Neuronal stem cell (in vitro differentiated cells): ENCODE results near the gene ILKAP.

Experiments
- DNase-seq: peaks from one replicate; pipeline ENCODE4 v3.0.0-alpha.2; 2013; ENCODE audit warnings: low spot score
- H2AFZ ChIP-seq: one replicate; pipeline ENCODE4 v1.6.1; 2013; ENCODE audit warnings: mild to moderate bottlenecking, low read length, inconsistent platforms
- H2AK5ac ChIP-seq: 2 replicates; pipeline ENCODE4 v1.6.1; 2013; ENCODE audit warnings: low read depth, mild to moderate bottlenecking, inconsistent platforms, low read length, moderate library complexity, mixed read lengths
- H2BK120ac ChIP-seq: 2 replicates; pipeline ENCODE4 v1.6.1; 2013; ENCODE audit warnings: low read depth, mild to moderate bottlenecking, inconsistent platforms, low read length, moderate library complexity, mixed read lengths
- H2BK12ac ChIP-seq: one replicate; pipeline ENCODE4 v1.6.1; 2013; ENCODE audit warnings: low read length, inconsistent platforms
- H2BK15ac ChIP-seq: 2 replicates; pipeline ENCODE4 v1.6.1; 2013; ENCODE audit warnings: mild to moderate bottlenecking, low read length, inconsistent platforms, mixed read lengths
- H2BK5ac ChIP-seq: one replicate; pipeline ENCODE4 v1.6.1; 2013; ENCODE audit warnings: inconsistent platforms, mild to moderate bottlenecking, low read length, moderate library complexity
- H3K14ac ChIP-seq: one replicate; pipeline ENCODE4 v1.6.1; 2013; ENCODE audit warnings: low read length, inconsistent platforms
- H3K18ac ChIP-seq: 2 replicates; pipeline ENCODE4 v1.6.1; 2013; ENCODE audit warnings: low read length, inconsistent platforms
- H3K23ac ChIP-seq: 2 replicates; pipeline ENCODE4 v1.6.1; 2013; ENCODE audit warnings: low read depth, mild to moderate bottlenecking, mixed read lengths, low read length, inconsistent platforms; ENCODE audit not compliant: poor library complexity
- H3K27ac ChIP-seq: replicated peaks from 3 replicates; pipeline ENCODE4 v1.5.1; 2013; ENCODE audit warnings: low read length, inconsistent platforms
- H3K27me3 ChIP-seq, 3 experiments: 2 replicates each; pipeline ENCODE4 v1.6.1; 2013; ENCODE audit warnings: low read length in 3 of 3, mild to moderate bottlenecking in 2 of 3, inconsistent platforms in 1 of 3, low read depth in 1 of 3, mixed read lengths in 1 of 3, moderate library complexity in 1 of 3; ENCODE audit not compliant: control insufficient read depth in 3 of 3, insufficient read depth in 3 of 3
- H3K36me3 ChIP-seq, 2 donors: replicated peaks in 1 of 2; 2 replicates each; pipeline ENCODE4 v1.6.1; 2013; ENCODE audit warnings: low read length in 2 of 2; ENCODE audit not compliant: control insufficient read depth in 2 of 2, insufficient read depth in 2 of 2
- H3K4ac ChIP-seq: 2 replicates; pipeline ENCODE4 v1.6.1; 2013; ENCODE audit warnings: inconsistent platforms, mild to moderate bottlenecking, low read length, moderate library complexity
- H3K4me1 ChIP-seq, 2 donors: 1 replicate in 1 of 2; 2 replicates in 1 of 2; pipeline ENCODE4 v1.6.1; 2013; ENCODE audit warnings: low read length in 2 of 2, low read depth in 1 of 2; ENCODE audit not compliant: control insufficient read depth in 2 of 2, insufficient read depth in 1 of 2
- H3K4me2 ChIP-seq: one replicate; pipeline ENCODE4 v1.6.1; 2013; ENCODE audit warnings: mild to moderate bottlenecking, low read length, inconsistent platforms; ENCODE audit not compliant: insufficient read depth, poor library complexity, severe bottlenecking
- H3K4me3 ChIP-seq, 2 donors: 2 replicates each; pipeline ENCODE4 v1.5.1; 2013; ENCODE audit warnings: low read length in 2 of 2, mild to moderate bottlenecking in 2 of 2, inconsistent platforms in 1 of 2, moderate library complexity in 1 of 2
- H3K79me1 ChIP-seq: one replicate; pipeline ENCODE4 v1.6.1; 2013; ENCODE audit warnings: low read depth, mild to moderate bottlenecking, inconsistent platforms, low read length, moderate library complexity
- H3K9ac ChIP-seq: one replicate; pipeline ENCODE4 v1.6.1; 2013; ENCODE audit warnings: mild to moderate bottlenecking, low read depth, low read length, inconsistent platforms; ENCODE audit not compliant: poor library complexity
- H3K9me3 ChIP-seq, 2 donors: replicated peaks in 1 of 2; 2 replicates each; pipeline versions ENCODE3 to v1.6.1; 2013; ENCODE audit warnings: low read length in 2 of 2, mild to moderate bottlenecking in 2 of 2, inconsistent platforms in 1 of 2, low read depth in 1 of 2, mixed read lengths in 1 of 2, moderate library complexity in 1 of 2; ENCODE audit not compliant: control insufficient read depth in 2 of 2, insufficient read depth in 1 of 2
- H4K8ac ChIP-seq: one replicate; pipeline ENCODE4 v1.6.1; 2013; ENCODE audit warnings: low read depth, mild to moderate bottlenecking, inconsistent platforms, low read length, moderate library complexity
- H4K91ac ChIP-seq: one replicate; pipeline ENCODE4 v1.6.1; 2013; ENCODE audit warnings: low read length, low read depth, mild to moderate bottlenecking, inconsistent platforms; ENCODE audit not compliant: poor library complexity
- WGBS, 2 donors: extraction: QIAGEN DNeasy Blood & Tissue Kit; methylation state at CpG; one replicate each; pipeline ENCODE4 v1.1.7; 2013; ENCODE audit warnings: missing lambda C conversion rate in 2 of 2, mixed read lengths in 1 of 2; ENCODE audit not compliant: insufficient read length in 2 of 2, insufficient replicate concordance in 1 of 2; ENCODE audit errors: extremely low coverage in 2 of 2; 5-methylcytosine and 5-hydroxymethylcytosine counted together

ILKAP gene

DNA sequence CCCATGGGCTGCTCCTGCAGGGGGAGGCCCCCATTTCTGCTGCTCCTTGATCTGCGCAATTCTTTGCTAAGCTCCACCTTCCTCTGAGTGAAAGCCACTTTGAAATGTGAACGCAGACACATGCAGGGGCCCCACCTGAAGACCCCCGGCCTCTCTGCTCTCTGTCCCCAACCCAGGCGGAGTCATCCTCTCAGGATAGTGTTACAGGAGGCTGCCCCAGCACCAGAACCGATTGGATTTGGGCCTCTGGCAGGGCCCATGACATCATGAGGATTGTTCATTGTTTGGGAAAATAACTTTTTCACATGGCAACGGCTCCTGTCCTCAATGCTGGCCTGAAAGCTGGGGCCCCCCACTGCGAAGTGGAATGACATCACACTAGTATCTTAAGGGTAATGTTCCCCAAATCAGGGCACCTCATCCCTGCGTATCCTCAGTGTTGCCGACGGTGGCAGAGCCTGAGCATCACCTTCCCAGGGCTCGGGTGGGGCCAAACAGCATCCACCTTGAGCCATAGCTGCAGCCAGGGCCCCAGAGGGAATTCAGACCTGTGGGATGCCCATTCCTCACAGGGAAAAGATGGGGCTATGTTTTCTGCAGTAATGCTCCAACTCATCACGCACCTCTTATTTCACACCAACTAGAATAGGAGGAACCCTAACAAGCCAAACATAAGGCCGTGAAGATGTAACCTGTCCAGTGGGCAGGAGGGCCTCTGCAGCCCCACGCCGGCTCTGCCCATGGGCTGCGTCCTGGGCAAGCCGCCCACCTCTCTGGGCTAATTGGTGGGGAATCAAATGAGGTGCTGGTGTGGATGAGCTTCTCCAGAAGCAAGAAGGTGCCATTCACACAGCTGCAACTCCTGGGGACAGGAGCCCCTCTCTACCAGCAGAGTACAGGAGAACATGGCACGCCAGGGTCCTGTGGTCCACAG, 47.5 kb downstream of the ILKAP start:
- peaks cover 0 to 8% of the 10 kb centered on the region in 2 donors for H3K9me3 ChIP-seq
- no peak overlapping the region for H3K27ac ChIP-seq
- H2BK5ac ChIP-seq: no peak overlapping the region
- H3K79me1 ChIP-seq: peaks cover 5% of the 10 kb centered on the region
- no peak overlapping the region for H4K91ac ChIP-seq
- no peaks in the 10 kb centered on the region for H3K36me3 ChIP-seq
- H2BK120ac ChIP-seq: no peak overlapping the region
- no peak for DNase-seq
- H2AK5ac ChIP-seq: no peak overlapping the region
- no peak overlapping the region for H3K9ac ChIP-seq
- H3K4ac ChIP-seq: peak overlapping the region; percentile 17
- H2BK15ac ChIP-seq: peak overlapping the region; percentile 38
- H3K14ac ChIP-seq: no peak overlapping the region
- no peak overlapping the region for H4K8ac ChIP-seq
- no peak overlapping the region for H3K23ac ChIP-seq
- peak overlapping the region; percentile 62 for H3K18ac ChIP-seq
- H3K4me3 ChIP-seq: no peak overlapping the region
- H2BK12ac ChIP-seq: peak overlapping the region; percentile 78
- peak overlapping the region; percentile 64 for H2AFZ ChIP-seq
- H3K4me1 ChIP-seq: peaks cover 9 to 14% of the 10 kb centered on the region in 2 donors
- H3K27me3 ChIP-seq: peaks cover 8 to 33% (median 18%) of the 10 kb centered on the region in 3 experiments
- H3K4me2 ChIP-seq: no peak overlapping the region
- no CpG with 5 or more reads among the region's 18 CpGs for WGBS, 2 donors

DNA sequence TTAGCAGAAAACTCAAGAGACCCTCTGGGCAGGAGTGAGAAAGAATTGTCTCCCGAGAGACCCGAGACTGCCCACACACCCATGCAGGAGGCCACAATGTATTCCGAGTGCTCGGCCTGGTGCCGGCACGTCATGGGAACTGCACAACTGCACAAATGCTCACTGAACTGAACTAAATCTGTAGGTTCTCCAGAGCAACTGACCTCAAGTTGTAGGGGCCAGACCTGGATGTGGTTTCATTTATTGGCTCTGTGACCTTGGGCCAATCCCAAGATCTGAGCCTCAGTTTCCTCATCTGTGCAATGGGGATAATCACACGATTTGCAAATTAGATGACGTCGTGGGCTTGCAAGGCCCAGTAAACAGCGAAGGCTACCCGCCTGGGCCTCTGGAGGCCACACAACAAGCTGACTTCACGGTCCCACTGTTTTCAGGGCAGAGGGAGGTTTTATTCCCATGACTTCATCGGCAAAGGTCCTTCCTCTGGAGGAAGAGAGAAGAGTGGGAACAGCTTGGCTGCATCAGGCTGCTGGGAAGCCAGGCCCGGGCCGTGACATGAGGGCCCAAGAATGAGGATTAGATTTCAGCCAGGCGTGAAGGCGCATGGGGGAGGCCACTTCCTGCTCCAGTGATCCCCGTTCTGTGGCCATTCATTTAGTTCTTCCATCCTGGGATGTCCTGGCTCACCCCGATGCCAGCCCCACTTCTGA, 48.3 kb downstream of the ILKAP start:
- H3K27me3 ChIP-seq: peaks cover 8 to 26% (median 17%) of the 10 kb centered on the region in 3 experiments
- no peak overlapping the region for H3K27ac ChIP-seq
- H3K14ac ChIP-seq: no peak overlapping the region
- no peak overlapping the region for H2BK120ac ChIP-seq
- no peak overlapping the region for H2BK12ac ChIP-seq
- H4K91ac ChIP-seq: no peak overlapping the region
- peak overlapping the region; percentile 62 for H3K18ac ChIP-seq
- no peak overlapping the region for H3K4ac ChIP-seq
- no peak for DNase-seq
- peaks cover 9 to 14% of the 10 kb centered on the region in 2 donors for H3K4me1 ChIP-seq
- no peak overlapping the region for H3K4me3 ChIP-seq
- H3K9me3 ChIP-seq: peaks cover 0 to 8% of the 10 kb centered on the region in 2 donors
- no peaks in the 10 kb centered on the region for H3K36me3 ChIP-seq
- H2BK15ac ChIP-seq: peak overlapping the region; percentile 20
- no peak overlapping the region for H2AK5ac ChIP-seq
- WGBS, 2 donors: no CpG with 5 or more reads among the region's 19 CpGs
- H3K23ac ChIP-seq: no peak overlapping the region
- no peak overlapping the region for H2BK5ac ChIP-seq
- no peak overlapping the region for H3K4me2 ChIP-seq
- H2AFZ ChIP-seq: peak overlapping the region; percentile 64
- peaks cover 5% of the 10 kb centered on the region for H3K79me1 ChIP-seq
- H4K8ac ChIP-seq: no peak overlapping the region
- H3K9ac ChIP-seq: no peak overlapping the region

DNA sequence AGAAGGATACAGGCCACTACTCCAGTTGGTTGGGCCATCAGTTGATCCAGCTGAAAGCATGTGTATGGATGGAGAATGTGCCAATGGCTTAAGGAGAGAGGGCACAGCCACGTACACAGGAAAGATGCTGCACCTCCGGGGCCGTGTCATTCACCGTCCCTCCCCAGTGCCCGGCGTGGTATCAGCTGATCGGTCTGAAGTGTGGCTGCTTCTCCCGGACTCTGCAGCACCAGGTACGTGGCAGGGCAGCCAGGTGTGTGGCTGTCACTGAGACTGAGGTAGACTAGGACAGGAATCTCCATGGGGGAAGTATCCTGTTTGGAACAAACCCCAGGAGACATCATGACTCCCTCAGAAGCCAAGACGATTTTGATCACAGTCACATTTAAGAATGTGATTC, 48.9 kb downstream of the ILKAP start:
- Histone ChIP-seq H3K14ac (no peak overlapping the region), H3K23ac (no peak overlapping the region), H3K9me3 (peaks cover 0 to 8% of the 10 kb centered on the region in 2 donors), H3K4me2 (no peak overlapping the region), H4K91ac (no peak overlapping the region), H3K18ac (peak overlapping the region; percentile 65), H2BK120ac (peak overlapping the region; percentile 72), H3K4ac (peak overlapping the region; percentile 93), H2BK5ac (no peak overlapping the region), H3K9ac (no peak overlapping the region), H2BK12ac (peak overlapping the region; percentile 94), H2AFZ (no peak overlapping the region), H3K27ac (no peak overlapping the region), H3K4me3 (no peak overlapping the region), H3K27me3 (peaks cover 4 to 20% (median 13%) of the 10 kb centered on the region in 3 experiments), H3K36me3 (no peaks in the 10 kb centered on the region), H3K4me1 (peaks cover 9 to 14% of the 10 kb centered on the region in 2 donors), H2BK15ac (no peak overlapping the region), H3K79me1 (peaks cover 2% of the 10 kb centered on the region), H2AK5ac (no peak overlapping the region), H4K8ac (no peak overlapping the region)
- WGBS, 2 donors: no CpG with 5 or more reads among the region's 10 CpGs
- DNase-seq: no peak
